Kidney epithelial cell (primary cell): ENCODE results near the gene PSMB7. TPM values are rescaled to one million over a fixed set of nuclear protein-coding genes. Genes with fewer than 3 reads are reported as not detected.

ENCODE experiments used
- DNase-seq: peaks from one replicate; pipeline ENCODE4 v3.0.0-alpha.2; 2010; ENCODE audit warnings: low read depth
- H3K27me3 ChIP-seq: 2 replicates; pipeline ENCODE4 v1.6.0; 2011; ENCODE audit warnings: low read length; ENCODE audit not compliant: control insufficient read depth, insufficient read depth
- H3K36me3 ChIP-seq: 2 replicates; pipeline ENCODE4 v1.5.1; 2011; ENCODE audit warnings: low read length; ENCODE audit not compliant: control insufficient read depth, insufficient read depth
- H3K4me3 ChIP-seq: 2 replicates; pipeline ENCODE4 v1.5.1; 2011; ENCODE audit warnings: low read depth, mild to moderate bottlenecking, control low read depth, low read length
- total RNA-seq: library from RNA; depleted of rRNA; stranded (reverse); fragments of >200 nt; gene quantifications from 2 replicates; pipeline ENCODE4 v1.2.3, GENCODE V29; 2015
- TF ChIP-seq, protein P1 (sequence below): IDR thresholded peaks from 2 replicates; pipeline ENCODE4 v1.5.1; 2011; ENCODE audit warnings: mild to moderate bottlenecking, moderate library complexity, low read length, control low read depth, inconsistent platforms; ENCODE audit not compliant: insufficient read depth, poor library complexity, severe bottlenecking

Gene PSMB7
- total RNA-seq, 1 donor from 2014 or later, result 419 TPM

DNA sequence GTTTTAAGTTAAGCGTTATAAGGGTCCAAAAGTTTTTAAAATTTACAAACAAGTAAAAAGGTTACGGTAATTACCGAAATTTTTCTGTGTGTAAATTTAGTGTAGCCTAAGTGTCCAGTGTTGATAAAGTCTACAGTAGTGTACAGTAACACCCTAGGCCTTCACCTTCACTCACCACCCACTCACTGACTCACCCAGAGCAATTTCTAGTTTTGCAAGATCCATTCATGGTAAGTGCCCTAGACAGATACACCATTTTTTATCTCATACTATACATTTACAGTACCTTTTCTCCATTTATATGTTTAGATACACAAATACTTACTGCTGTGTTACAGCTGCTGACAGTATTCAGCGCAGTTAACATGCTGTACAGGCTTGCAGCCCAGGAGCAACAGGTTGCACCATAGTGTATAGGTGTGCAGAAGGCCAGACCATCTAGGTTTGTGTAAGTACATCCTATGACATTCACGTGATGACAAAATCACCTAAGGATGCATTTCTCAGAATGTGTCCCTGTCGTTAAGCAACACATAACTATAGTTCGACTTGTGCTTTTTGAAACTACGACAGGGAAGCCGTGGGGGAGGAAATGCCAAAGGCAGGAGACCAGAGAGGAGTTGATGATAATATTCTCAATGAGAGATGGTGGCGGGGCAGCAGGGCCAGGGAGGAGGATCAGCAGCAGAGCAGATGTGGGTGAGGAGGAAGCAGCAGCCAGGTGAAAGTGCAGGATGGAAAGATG is 48.6 kb downstream of the PSMB7 start:
- TF ChIP-seq, protein P1, sequence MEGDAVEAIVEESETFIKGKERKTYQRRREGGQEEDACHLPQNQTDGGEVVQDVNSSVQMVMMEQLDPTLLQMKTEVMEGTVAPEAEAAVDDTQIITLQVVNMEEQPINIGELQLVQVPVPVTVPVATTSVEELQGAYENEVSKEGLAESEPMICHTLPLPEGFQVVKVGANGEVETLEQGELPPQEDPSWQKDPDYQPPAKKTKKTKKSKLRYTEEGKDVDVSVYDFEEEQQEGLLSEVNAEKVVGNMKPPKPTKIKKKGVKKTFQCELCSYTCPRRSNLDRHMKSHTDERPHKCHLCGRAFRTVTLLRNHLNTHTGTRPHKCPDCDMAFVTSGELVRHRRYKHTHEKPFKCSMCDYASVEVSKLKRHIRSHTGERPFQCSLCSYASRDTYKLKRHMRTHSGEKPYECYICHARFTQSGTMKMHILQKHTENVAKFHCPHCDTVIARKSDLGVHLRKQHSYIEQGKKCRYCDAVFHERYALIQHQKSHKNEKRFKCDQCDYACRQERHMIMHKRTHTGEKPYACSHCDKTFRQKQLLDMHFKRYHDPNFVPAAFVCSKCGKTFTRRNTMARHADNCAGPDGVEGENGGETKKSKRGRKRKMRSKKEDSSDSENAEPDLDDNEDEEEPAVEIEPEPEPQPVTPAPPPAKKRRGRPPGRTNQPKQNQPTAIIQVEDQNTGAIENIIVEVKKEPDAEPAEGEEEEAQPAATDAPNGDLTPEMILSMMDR, result no peak
- H3K36me3 ChIP-seq, result no peaks in the 10 kb centered on the region
- peak; percentile 21 for DNase-seq
- H3K4me3 ChIP-seq, result no peak overlapping the region
- no peaks in the 10 kb centered on the region for H3K27me3 ChIP-seq

DNA sequence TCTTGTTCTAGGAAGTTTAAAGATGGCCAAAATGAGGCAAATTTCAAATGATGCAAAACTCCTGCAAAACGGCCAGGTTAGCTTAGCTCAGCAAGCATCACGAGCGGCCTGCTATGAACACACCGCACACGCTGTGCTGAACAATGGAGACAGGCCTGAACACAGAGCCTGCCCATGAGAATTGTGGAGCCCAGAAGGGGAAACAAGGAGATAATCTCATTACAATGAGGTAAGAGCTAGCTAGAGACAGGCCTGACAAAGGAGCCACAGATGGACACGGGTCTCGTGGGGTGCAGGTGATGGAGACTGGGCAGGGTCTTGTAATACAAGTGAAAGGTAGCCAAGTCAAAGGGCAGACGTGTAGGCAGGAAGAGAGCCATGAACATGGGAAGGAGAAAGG is 50.2 kb downstream of the PSMB7 start:
- Histone ChIP-seq H3K27me3 (no peaks in the 10 kb centered on the region), H3K4me3 (no peak overlapping the region), H3K36me3 (no peaks in the 10 kb centered on the region)
- no peak for DNase-seq
- TF ChIP-seq, protein P1, result no peak

GRCh38 chr9:124364141-124364540 is 51.1 kb downstream of the PSMB7 start:
- DNase-seq, result no peak
- TF ChIP-seq, protein P1, result no peak
- H3K27me3 ChIP-seq, result no peaks in the 10 kb centered on the region
- H3K36me3 ChIP-seq, result no peaks in the 10 kb centered on the region
- H3K4me3 ChIP-seq, result no peak overlapping the region

GRCh38 chr9:124363326-124364096 is 51.7 kb downstream of the PSMB7 start:
- H3K27me3 ChIP-seq, result no peaks in the 10 kb centered on the region
- TF ChIP-seq, protein P1, result no peak
- no peaks in the 10 kb centered on the region for H3K36me3 ChIP-seq
- no peak for DNase-seq
- H3K4me3 ChIP-seq, result no peak overlapping the region

- Histone ChIP-seq H3K27me3 (no peaks in the 10 kb centered on the region), H3K4me3 (no peak overlapping the region), H3K36me3 (no peaks in the 10 kb centered on the region)
- DNase-seq, result no peak
- TF ChIP-seq, protein P1, result no peak
These were observed 54.1 kb downstream of the PSMB7 start for GRCh38 chr9:124361128-124361527.
